K562 (cell line): ENCODE results near the gene THOC5.

Experiments used
- DACH1 ChIP-seq: fragments of 450-650 bp; IDR thresholded peaks from 2 replicates; pipeline ENCODE4 v1.6.1; 2018; ENCODE audit not compliant: partially characterized antibody
- GTF2F1 ChIP-seq: IDR thresholded peaks from 2 replicates; pipeline ENCODE4 v1.6.1; 2011; ENCODE audit warnings: low read depth, low read length, improper control_type of control experiment
- NCOA2 ChIP-seq, 2 experiments: fragments of 450-650 bp; IDR thresholded peaks; 2 replicates each; pipeline ENCODE4 v1.6.1; 2018; ENCODE audit warnings: mild to moderate bottlenecking in 2 of 2, moderate library complexity in 1 of 2; ENCODE audit not compliant: partially characterized antibody in 2 of 2
- RAD21 ChIP-seq, 2 experiments: fragments of 250-450 bp in 1 of 2; fragments of 450-650 bp in 1 of 2; sonication (Bioruptor Pico) in 1 of 2; formaldehyde crosslinking in 1 of 2; IDR thresholded peaks in 1 of 2; conservative IDR thresholded peaks in 1 of 2; 2 replicates each; pipeline versions ENCODE4 v1.4.0 to v1.8.0; 2020 to 2022; ENCODE audit warnings: mild to moderate bottlenecking in 2 of 2, moderate library complexity in 1 of 2
- SIRT6 ChIP-seq: IDR thresholded peaks from one replicate; pipeline ENCODE4 v1.6.1; 2012; ENCODE audit warnings: low read depth, mild to moderate bottlenecking, control low read depth, inconsistent platforms, low read length, moderate library complexity
- TF ChIP-seq, protein P1 (sequence below), 3 experiments: IDR thresholded peaks in 2 of 3; conservative IDR thresholded peaks in 1 of 3; 2 replicates each; pipeline ENCODE4 v1.5.1; 2011 to 2012; ENCODE audit warnings: low read length in 3 of 3, mild to moderate bottlenecking in 3 of 3, control low read depth in 2 of 3, improper control_type of control experiment in 1 of 3, inconsistent platforms in 1 of 3, low read depth in 1 of 3, mixed read lengths in 1 of 3, moderate library complexity in 1 of 3; ENCODE audit not compliant: insufficient read depth in 2 of 3
- TF ChIP-seq, protein P2 (sequence below): sonication (generic); formaldehyde crosslinking; IDR thresholded peaks from 2 replicates; pipeline ENCODE4 v1.9.0; 2022; ENCODE audit warnings: mild to moderate bottlenecking, missing genetic modification reagents

DNA sequence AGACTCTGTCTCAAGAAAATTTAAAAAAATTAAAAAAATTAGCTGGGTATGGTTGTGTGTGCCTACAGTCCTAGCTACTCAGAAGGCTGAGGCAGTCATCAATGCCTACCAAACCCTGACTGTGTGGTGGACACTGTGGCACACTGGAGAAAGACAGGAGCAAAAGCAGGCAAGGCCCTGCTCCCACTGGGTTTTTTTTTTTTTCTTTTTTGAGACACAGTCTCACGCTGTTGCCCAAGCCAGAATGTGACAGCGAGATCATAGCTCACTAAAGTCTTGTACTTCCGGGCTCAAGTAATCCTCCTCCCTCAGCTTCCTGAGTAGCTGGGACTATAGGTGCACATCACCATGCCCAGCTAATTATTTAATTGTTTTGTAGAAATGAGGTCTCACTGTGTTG lies 68.9 kb downstream of the THOC5 start:
- TF ChIP-seq NCOA2 (IDR thresholded peaks at IDR 0.05; ENCODE audit: partially characterized antibody in 2 of 2), result no peak
- no peak for TF ChIP-seq GTF2F1
- TF ChIP-seq, protein P1, sequence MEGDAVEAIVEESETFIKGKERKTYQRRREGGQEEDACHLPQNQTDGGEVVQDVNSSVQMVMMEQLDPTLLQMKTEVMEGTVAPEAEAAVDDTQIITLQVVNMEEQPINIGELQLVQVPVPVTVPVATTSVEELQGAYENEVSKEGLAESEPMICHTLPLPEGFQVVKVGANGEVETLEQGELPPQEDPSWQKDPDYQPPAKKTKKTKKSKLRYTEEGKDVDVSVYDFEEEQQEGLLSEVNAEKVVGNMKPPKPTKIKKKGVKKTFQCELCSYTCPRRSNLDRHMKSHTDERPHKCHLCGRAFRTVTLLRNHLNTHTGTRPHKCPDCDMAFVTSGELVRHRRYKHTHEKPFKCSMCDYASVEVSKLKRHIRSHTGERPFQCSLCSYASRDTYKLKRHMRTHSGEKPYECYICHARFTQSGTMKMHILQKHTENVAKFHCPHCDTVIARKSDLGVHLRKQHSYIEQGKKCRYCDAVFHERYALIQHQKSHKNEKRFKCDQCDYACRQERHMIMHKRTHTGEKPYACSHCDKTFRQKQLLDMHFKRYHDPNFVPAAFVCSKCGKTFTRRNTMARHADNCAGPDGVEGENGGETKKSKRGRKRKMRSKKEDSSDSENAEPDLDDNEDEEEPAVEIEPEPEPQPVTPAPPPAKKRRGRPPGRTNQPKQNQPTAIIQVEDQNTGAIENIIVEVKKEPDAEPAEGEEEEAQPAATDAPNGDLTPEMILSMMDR (IDR thresholded peaks at IDR 0.05 in 2 of 3, conservative IDR thresholded peaks at IDR 0.05 in 1 of 3; ENCODE audit: insufficient read depth in 2 of 3, low read depth in 1 of 3, low read length in 3 of 3), result no peak
- no peak for TF ChIP-seq DACH1
- TF ChIP-seq, protein P2, sequence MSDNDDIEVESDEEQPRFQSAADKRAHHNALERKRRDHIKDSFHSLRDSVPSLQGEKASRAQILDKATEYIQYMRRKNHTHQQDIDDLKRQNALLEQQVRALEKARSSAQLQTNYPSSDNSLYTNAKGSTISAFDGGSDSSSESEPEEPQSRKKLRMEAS, result no peak
- no peak for TF ChIP-seq SIRT6
- no peak for TF ChIP-seq RAD21 (CRISPR knock-in tag; conservative IDR thresholded peaks at IDR 0.05 in 1 of 2, IDR thresholded peaks at IDR 0.05 in 1 of 2)
